Neuronal stem cell (in vitro differentiated cells): ENCODE measurements around the gene WWP2.

Experiments
- DNase-seq: peaks from one replicate; pipeline ENCODE4 v3.0.0-alpha.2; 2013; ENCODE audit warnings: low spot score
- H2AFZ ChIP-seq: one replicate; pipeline ENCODE4 v1.6.1; 2013; ENCODE audit warnings: mild to moderate bottlenecking, low read length, inconsistent platforms
- H2AK5ac ChIP-seq: 2 replicates; pipeline ENCODE4 v1.6.1; 2013; ENCODE audit warnings: low read depth, mild to moderate bottlenecking, inconsistent platforms, low read length, moderate library complexity, mixed read lengths
- H2BK120ac ChIP-seq: 2 replicates; pipeline ENCODE4 v1.6.1; 2013; ENCODE audit warnings: low read depth, mild to moderate bottlenecking, inconsistent platforms, low read length, moderate library complexity, mixed read lengths
- H2BK12ac ChIP-seq: one replicate; pipeline ENCODE4 v1.6.1; 2013; ENCODE audit warnings: low read length, inconsistent platforms
- H2BK15ac ChIP-seq: 2 replicates; pipeline ENCODE4 v1.6.1; 2013; ENCODE audit warnings: mild to moderate bottlenecking, low read length, inconsistent platforms, mixed read lengths
- H2BK5ac ChIP-seq: one replicate; pipeline ENCODE4 v1.6.1; 2013; ENCODE audit warnings: inconsistent platforms, mild to moderate bottlenecking, low read length, moderate library complexity
- H3K14ac ChIP-seq: one replicate; pipeline ENCODE4 v1.6.1; 2013; ENCODE audit warnings: low read length, inconsistent platforms
- H3K18ac ChIP-seq: 2 replicates; pipeline ENCODE4 v1.6.1; 2013; ENCODE audit warnings: low read length, inconsistent platforms
- H3K23ac ChIP-seq: 2 replicates; pipeline ENCODE4 v1.6.1; 2013; ENCODE audit warnings: low read depth, mild to moderate bottlenecking, mixed read lengths, low read length, inconsistent platforms; ENCODE audit not compliant: poor library complexity
- H3K27ac ChIP-seq: replicated peaks from 3 replicates; pipeline ENCODE4 v1.5.1; 2013; ENCODE audit warnings: low read length, inconsistent platforms
- H3K27me3 ChIP-seq, 3 experiments: 2 replicates each; pipeline ENCODE4 v1.6.1; 2013; ENCODE audit warnings: low read length in 3 of 3, mild to moderate bottlenecking in 2 of 3, inconsistent platforms in 1 of 3, low read depth in 1 of 3, mixed read lengths in 1 of 3, moderate library complexity in 1 of 3; ENCODE audit not compliant: control insufficient read depth in 3 of 3, insufficient read depth in 3 of 3
- H3K36me3 ChIP-seq, 2 donors: replicated peaks in 1 of 2; 2 replicates each; pipeline ENCODE4 v1.6.1; 2013; ENCODE audit warnings: low read length in 2 of 2; ENCODE audit not compliant: control insufficient read depth in 2 of 2, insufficient read depth in 2 of 2
- H3K4ac ChIP-seq: 2 replicates; pipeline ENCODE4 v1.6.1; 2013; ENCODE audit warnings: inconsistent platforms, mild to moderate bottlenecking, low read length, moderate library complexity
- H3K4me1 ChIP-seq, 2 donors: 1 replicate in 1 of 2; 2 replicates in 1 of 2; pipeline ENCODE4 v1.6.1; 2013; ENCODE audit warnings: low read length in 2 of 2, low read depth in 1 of 2; ENCODE audit not compliant: control insufficient read depth in 2 of 2, insufficient read depth in 1 of 2
- H3K4me2 ChIP-seq: one replicate; pipeline ENCODE4 v1.6.1; 2013; ENCODE audit warnings: mild to moderate bottlenecking, low read length, inconsistent platforms; ENCODE audit not compliant: insufficient read depth, poor library complexity, severe bottlenecking
- H3K4me3 ChIP-seq, 2 donors: 2 replicates each; pipeline ENCODE4 v1.5.1; 2013; ENCODE audit warnings: low read length in 2 of 2, mild to moderate bottlenecking in 2 of 2, inconsistent platforms in 1 of 2, moderate library complexity in 1 of 2
- H3K79me1 ChIP-seq: one replicate; pipeline ENCODE4 v1.6.1; 2013; ENCODE audit warnings: low read depth, mild to moderate bottlenecking, inconsistent platforms, low read length, moderate library complexity
- H3K9ac ChIP-seq: one replicate; pipeline ENCODE4 v1.6.1; 2013; ENCODE audit warnings: mild to moderate bottlenecking, low read depth, low read length, inconsistent platforms; ENCODE audit not compliant: poor library complexity
- H3K9me3 ChIP-seq, 2 donors: replicated peaks in 1 of 2; 2 replicates each; pipeline versions ENCODE3 to v1.6.1; 2013; ENCODE audit warnings: low read length in 2 of 2, mild to moderate bottlenecking in 2 of 2, inconsistent platforms in 1 of 2, low read depth in 1 of 2, mixed read lengths in 1 of 2, moderate library complexity in 1 of 2; ENCODE audit not compliant: control insufficient read depth in 2 of 2, insufficient read depth in 1 of 2
- H4K8ac ChIP-seq: one replicate; pipeline ENCODE4 v1.6.1; 2013; ENCODE audit warnings: low read depth, mild to moderate bottlenecking, inconsistent platforms, low read length, moderate library complexity
- H4K91ac ChIP-seq: one replicate; pipeline ENCODE4 v1.6.1; 2013; ENCODE audit warnings: low read length, low read depth, mild to moderate bottlenecking, inconsistent platforms; ENCODE audit not compliant: poor library complexity
- WGBS, 2 donors: extraction: QIAGEN DNeasy Blood & Tissue Kit; methylation state at CpG; one replicate each; pipeline ENCODE4 v1.1.7; 2013; ENCODE audit warnings: missing lambda C conversion rate in 2 of 2, mixed read lengths in 1 of 2; ENCODE audit not compliant: insufficient read length in 2 of 2, insufficient replicate concordance in 1 of 2; ENCODE audit errors: extremely low coverage in 2 of 2; 5-methylcytosine and 5-hydroxymethylcytosine counted together

WWP2 gene

DNA sequence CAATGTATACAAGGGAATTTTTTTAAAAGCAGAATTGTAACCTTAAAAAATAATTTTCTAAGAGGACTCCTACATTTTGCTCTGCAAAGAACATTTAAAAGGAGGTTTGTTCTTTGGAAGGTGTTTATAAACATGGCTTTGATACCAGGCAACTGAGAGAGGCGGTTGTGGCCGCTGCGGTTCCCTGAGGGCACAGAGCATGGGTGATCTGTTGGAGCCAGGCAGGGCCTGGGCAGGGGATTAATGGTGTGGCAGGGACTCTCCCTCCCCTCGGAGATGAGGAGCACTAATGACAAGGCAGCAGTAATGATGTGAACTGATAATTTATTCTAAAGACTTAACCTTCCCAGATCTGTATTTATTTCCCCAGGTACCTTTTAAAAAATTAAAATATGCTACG, 65.4 kb downstream of the WWP2 start:
- Histone ChIP-seq H3K18ac (no peak overlapping the region), H2AK5ac (no peak overlapping the region), H3K27ac (no peak overlapping the region)

GRCh38 chr16:69829338-69829737, 67.2 kb downstream of the WWP2 start:
- Histone ChIP-seq H2BK12ac (no peak overlapping the region), H2AK5ac (no peak overlapping the region), H3K4me3 (no peak overlapping the region), H2BK120ac (no peak overlapping the region), H3K14ac (no peak overlapping the region), H4K8ac (no peak overlapping the region), H3K4ac (no peak overlapping the region), H2BK5ac (no peak overlapping the region), H3K23ac (no peak overlapping the region), H2AFZ (no peak overlapping the region), H3K9me3 (no peaks in the 10 kb centered on the region), H3K4me2 (no peak overlapping the region), H3K27ac (no peak overlapping the region), H3K4me1 (peaks cover 6 to 9% of the 10 kb centered on the region in 2 donors), H3K79me1 (peaks cover 3% of the 10 kb centered on the region), H3K36me3 (no peaks in the 10 kb centered on the region), H3K18ac (no peak overlapping the region), H2BK15ac (no peak overlapping the region), H3K27me3 (no peaks in the 10 kb centered on the region), H4K91ac (no peak overlapping the region), H3K9ac (no peak overlapping the region)
- WGBS, 2 donors, result no CpG with 5 or more reads among the region's 1 CpG
- DNase-seq, result no peak

More for the DNA sequence above, 65.4 kb downstream of the WWP2 start:
- Histone ChIP-seq H3K9ac (no peak overlapping the region), H3K9me3 (no peaks in the 10 kb centered on the region), H3K4me2 (no peak overlapping the region), H3K4ac (no peak overlapping the region), H3K14ac (no peak overlapping the region), H3K23ac (no peak overlapping the region), H2BK15ac (no peak overlapping the region), H2AFZ (no peak overlapping the region), H2BK120ac (no peak overlapping the region), H3K27me3 (no peaks in the 10 kb centered on the region), H3K36me3 (no peaks in the 10 kb centered on the region), H4K8ac (no peak overlapping the region), H2BK5ac (no peak overlapping the region), H3K4me3 (no peak overlapping the region), H2BK12ac (no peak overlapping the region), H3K79me1 (peaks cover 1% of the 10 kb centered on the region), H4K91ac (no peak overlapping the region), H3K4me1 (peaks cover 0 to 2% of the 10 kb centered on the region in 2 donors)
- DNase-seq, result no peak
- no CpG with 5 or more reads among the region's 5 CpGs for WGBS, 2 donors

- Histone ChIP-seq H3K9me3 (no peaks in the 10 kb centered on the region), H2BK12ac (no peak overlapping the region), H2AK5ac (no peak overlapping the region), H3K36me3 (no peaks in the 10 kb centered on the region), H2BK15ac (no peak overlapping the region), H3K27ac (no peak overlapping the region), H3K4me1 (peaks cover 6 to 9% of the 10 kb centered on the region in 2 donors), H2BK5ac (no peak overlapping the region), H4K8ac (no peak overlapping the region), H3K27me3 (no peaks in the 10 kb centered on the region), H2AFZ (no peak overlapping the region), H3K9ac (no peak overlapping the region), H3K4me3 (no peak overlapping the region), H2BK120ac (no peak overlapping the region), H3K4me2 (no peak overlapping the region), H3K14ac (no peak overlapping the region), H3K79me1 (peaks cover 3% of the 10 kb centered on the region), H3K18ac (no peak overlapping the region), H3K23ac (no peak overlapping the region), H3K4ac (no peak overlapping the region), H4K91ac (no peak overlapping the region)
- WGBS, 2 donors, result no CpG with 5 or more reads among the region's 5 CpGs
- no peak for DNase-seq
These were observed 68.0 kb downstream of the WWP2 start for GRCh38 chr16:69830146-69830533.

DNA sequence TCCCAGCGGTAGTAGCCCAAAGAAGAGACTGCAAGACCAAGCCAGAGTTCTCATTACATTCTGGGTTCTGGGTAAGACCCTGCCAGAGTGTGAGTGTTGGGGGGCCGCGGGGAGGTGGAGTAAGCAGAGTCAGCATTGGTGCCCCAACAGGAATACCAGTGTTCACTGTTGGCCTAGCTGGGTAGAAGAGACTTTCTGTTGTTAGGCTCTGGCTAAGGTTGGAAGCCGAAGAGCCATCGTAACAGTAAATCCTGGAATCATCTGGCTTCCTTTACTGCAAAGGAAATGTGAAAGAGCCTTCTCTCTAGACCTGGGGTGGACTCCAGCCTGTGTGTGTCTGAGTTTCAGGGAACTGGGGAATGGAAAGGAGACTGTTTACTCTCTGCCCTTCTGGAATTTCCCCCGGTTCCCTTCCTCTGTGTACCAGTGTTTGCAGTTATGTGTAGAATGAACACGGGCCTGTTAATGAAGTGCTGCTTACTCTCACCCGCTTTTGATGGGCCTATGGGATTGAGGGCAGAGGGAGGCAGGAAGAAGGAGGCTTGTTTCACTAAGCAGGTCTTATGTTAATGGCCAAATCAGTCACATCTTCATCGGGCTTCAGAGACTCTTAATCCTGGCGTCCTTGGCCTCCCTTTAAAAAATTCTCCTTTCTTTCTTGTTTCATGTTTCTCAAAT, 68.5 kb downstream of the WWP2 start:
- Histone ChIP-seq H4K8ac (no peak overlapping the region), H3K23ac (no peak overlapping the region), H3K14ac (no peak overlapping the region), H4K91ac (no peak overlapping the region), H3K4ac (no peak overlapping the region), H3K4me3 (no peak overlapping the region), H3K9ac (no peak overlapping the region), H3K27me3 (no peaks in the 10 kb centered on the region), H2BK12ac (no peak overlapping the region), H3K18ac (no peak overlapping the region), H3K9me3 (no peaks in the 10 kb centered on the region), H3K36me3 (no peaks in the 10 kb centered on the region), H3K27ac (no peak overlapping the region), H2AK5ac (no peak overlapping the region), H2AFZ (no peak overlapping the region), H3K79me1 (peaks cover 3% of the 10 kb centered on the region), H2BK15ac (no peak overlapping the region), H2BK120ac (no peak overlapping the region), H3K4me2 (no peak overlapping the region), H2BK5ac (no peak overlapping the region), H3K4me1 (peaks cover 6 to 9% of the 10 kb centered on the region in 2 donors)
- no CpG with 5 or more reads among the region's 10 CpGs for WGBS, 2 donors
- DNase-seq, result no peak
